HepG2 (cell line): ENCODE data around the gene TIMM17A. TPM values are rescaled to one million over a fixed set of nuclear protein-coding genes. Genes with fewer than 3 reads are reported as not detected.
A peak's percentile ranks its signal among the peaks of the same experiment; 100 is the strongest.

Experiments
- ATM ChIP-seq: fragments of 450-650 bp; IDR thresholded peaks from 2 replicates; pipeline ENCODE4 v1.7.1; 2017; ENCODE audit warnings: mild to moderate bottlenecking, borderline replicate concordance
- BCL6 ChIP-seq: IDR thresholded peaks from 2 replicates; pipeline ENCODE4 v1.6.1; 2016; ENCODE audit warnings: missing genetic modification reagents, missing compliant biosample characterization
- FOXA3 ChIP-seq: IDR thresholded peaks from 2 replicates; pipeline ENCODE4 v1.6.1; 2016; ENCODE audit warnings: missing genetic modification reagents, missing compliant biosample characterization
- HES4 ChIP-seq: sonication (generic); formaldehyde crosslinking; IDR thresholded peaks from 2 replicates; pipeline ENCODE4 v1.9.0; 2021; ENCODE audit warnings: mild to moderate bottlenecking, missing genetic modification reagents, borderline replicate concordance
- NR2F1 ChIP-seq, 2 experiments: fragments of 450-650 bp in 1 of 2; formaldehyde crosslinking in 1 of 2; IDR thresholded peaks; 2 replicates each; pipeline versions ENCODE4 v1.5.0 to v1.6.1; 2016 to 2020; ENCODE audit warnings: mild to moderate bottlenecking in 1 of 2, missing compliant biosample characterization in 1 of 2, missing genetic modification reagents in 1 of 2, moderate library complexity in 1 of 2
- NR3C1 ChIP-seq: sonication (generic); formaldehyde crosslinking; IDR thresholded peaks from 2 replicates; pipeline ENCODE4 v1.4.0; 2020; ENCODE audit warnings: missing genetic modification reagents
- SMAD1 ChIP-seq: sonication (generic); formaldehyde crosslinking; IDR thresholded peaks from 2 replicates; pipeline ENCODE4 v1.4.0; 2020; ENCODE audit warnings: missing genetic modification reagents, low read depth, mild to moderate bottlenecking, borderline replicate concordance
- TAF1 ChIP-seq: sonication (generic); formaldehyde crosslinking; IDR thresholded peaks from 2 replicates; pipeline ENCODE4 v1.4.0; 2020; ENCODE audit warnings: missing genetic modification reagents
- TBX2 ChIP-seq: sonication (generic); formaldehyde crosslinking; IDR thresholded peaks from 2 replicates; pipeline ENCODE4 v1.5.0; 2020; ENCODE audit warnings: missing genetic modification reagents, mild to moderate bottlenecking, borderline replicate concordance
- ZNF33A ChIP-seq: sonication (generic); formaldehyde crosslinking; IDR thresholded peaks from 2 replicates; pipeline ENCODE4 v1.5.1; 2020; ENCODE audit warnings: missing genetic modification reagents, mild to moderate bottlenecking, moderate library complexity, borderline replicate concordance
- ZNF670 ChIP-seq: sonication (generic); formaldehyde crosslinking; IDR thresholded peaks from 2 replicates; pipeline ENCODE4 v1.8.0; 2022; ENCODE audit warnings: mild to moderate bottlenecking, missing genetic modification reagents, borderline replicate concordance
- ZNF703 ChIP-seq: sonication (generic); formaldehyde crosslinking; IDR thresholded peaks from 2 replicates; pipeline ENCODE4 v1.5.1; 2020; ENCODE audit warnings: missing genetic modification reagents, mild to moderate bottlenecking, moderate library complexity, borderline replicate concordance
- polyA plus RNA-seq, 8 experiments: library from polyadenylated mRNA; depleted of rRNA in 3 of 8; stranded (reverse) in 7 of 8; unstranded in 1 of 8; fragments of >200 nt; fragmentation: Illumina TruSeq in 4 of 8; extraction: Trizol in 4 of 8; gene quantifications; 2 replicates each; pipeline versions ENCODE4 v1.2.1 to v1.2.3, GENCODE V29; 2011 to 2016; ENCODE audit warnings: low read depth in 4 of 8, missing spikeins in 1 of 8, mixed read lengths in 1 of 8; ENCODE audit not compliant: insufficient read depth in 1 of 8
- total RNA-seq, 5 experiments: library from RNA; depleted of rRNA; stranded (reverse); fragments of >200 nt; fragmentation: Illumina TruSeq; extraction: Trizol; gene quantifications; 2 replicates each; pipeline ENCODE4 v1.2.3, GENCODE V29; 2016; ENCODE audit warnings: low read depth in 1 of 5
- TF ChIP-seq, protein P1 (sequence below): sonication (generic); formaldehyde crosslinking; IDR thresholded peaks from 2 replicates; pipeline ENCODE4 v1.8.1; 2022; ENCODE audit warnings: low read depth, mild to moderate bottlenecking, missing genetic modification reagents
- TF ChIP-seq, protein P2 (sequence below), 2 experiments: sonication (generic) in 1 of 2; formaldehyde crosslinking in 1 of 2; IDR thresholded peaks; 2 replicates each; pipeline versions ENCODE4 v1.4.0 to v1.6.1; 2016 to 2020; ENCODE audit warnings: borderline replicate concordance in 1 of 2, low read depth in 1 of 2, mild to moderate bottlenecking in 1 of 2, missing genetic modification reagents in 1 of 2
- TF ChIP-seq, protein P3 (sequence below): sonication (generic); formaldehyde crosslinking; IDR thresholded peaks from 2 replicates; pipeline ENCODE4 v1.5.0; 2020; ENCODE audit warnings: mild to moderate bottlenecking, missing genetic modification reagents, borderline replicate concordance

The TIMM17A gene
- total and polyA plus RNA-seq, 2 of the 13 experiments (the other 11 are each of a cell fraction or from before 2014, with no cell fraction given), result 50.8 to 97.8 TPM

DNA sequence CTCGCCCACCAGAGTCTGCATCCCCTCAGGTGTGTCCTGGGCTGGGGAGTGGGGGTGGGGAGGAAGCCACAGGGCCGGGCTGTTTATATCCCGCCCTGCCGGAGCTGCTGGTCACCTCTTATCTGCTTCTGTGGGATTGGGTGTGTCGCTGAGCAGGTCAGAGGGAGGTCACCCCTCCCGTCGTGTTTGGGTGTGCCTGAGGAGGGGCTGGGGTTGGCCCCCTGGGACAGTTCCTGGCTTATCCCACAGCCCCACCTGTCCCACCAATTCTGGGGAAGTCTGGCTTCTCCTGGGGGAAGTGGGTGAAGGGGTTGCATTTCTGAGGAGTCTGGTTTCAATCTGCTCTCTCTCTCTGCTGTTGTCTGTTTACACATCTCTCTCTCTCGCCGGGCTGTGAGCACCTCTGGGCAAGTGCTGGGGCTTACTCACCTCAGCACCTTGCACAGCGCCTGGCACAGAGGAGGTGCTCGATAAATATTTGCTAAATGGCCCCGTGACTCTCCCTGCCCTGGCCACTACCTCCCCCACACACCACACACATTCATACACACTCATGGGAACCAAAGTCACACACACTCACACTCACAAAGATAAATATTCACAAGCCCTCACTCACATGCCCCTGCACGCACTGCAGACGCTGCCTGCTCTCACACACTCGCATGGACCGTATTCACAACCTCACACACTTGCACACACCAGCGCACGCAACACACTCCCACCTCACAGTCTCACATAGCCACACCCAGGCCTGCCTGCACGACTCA lies 63.3 kb downstream of the TIMM17A start (continued):
- TF ChIP-seq, protein P1, sequence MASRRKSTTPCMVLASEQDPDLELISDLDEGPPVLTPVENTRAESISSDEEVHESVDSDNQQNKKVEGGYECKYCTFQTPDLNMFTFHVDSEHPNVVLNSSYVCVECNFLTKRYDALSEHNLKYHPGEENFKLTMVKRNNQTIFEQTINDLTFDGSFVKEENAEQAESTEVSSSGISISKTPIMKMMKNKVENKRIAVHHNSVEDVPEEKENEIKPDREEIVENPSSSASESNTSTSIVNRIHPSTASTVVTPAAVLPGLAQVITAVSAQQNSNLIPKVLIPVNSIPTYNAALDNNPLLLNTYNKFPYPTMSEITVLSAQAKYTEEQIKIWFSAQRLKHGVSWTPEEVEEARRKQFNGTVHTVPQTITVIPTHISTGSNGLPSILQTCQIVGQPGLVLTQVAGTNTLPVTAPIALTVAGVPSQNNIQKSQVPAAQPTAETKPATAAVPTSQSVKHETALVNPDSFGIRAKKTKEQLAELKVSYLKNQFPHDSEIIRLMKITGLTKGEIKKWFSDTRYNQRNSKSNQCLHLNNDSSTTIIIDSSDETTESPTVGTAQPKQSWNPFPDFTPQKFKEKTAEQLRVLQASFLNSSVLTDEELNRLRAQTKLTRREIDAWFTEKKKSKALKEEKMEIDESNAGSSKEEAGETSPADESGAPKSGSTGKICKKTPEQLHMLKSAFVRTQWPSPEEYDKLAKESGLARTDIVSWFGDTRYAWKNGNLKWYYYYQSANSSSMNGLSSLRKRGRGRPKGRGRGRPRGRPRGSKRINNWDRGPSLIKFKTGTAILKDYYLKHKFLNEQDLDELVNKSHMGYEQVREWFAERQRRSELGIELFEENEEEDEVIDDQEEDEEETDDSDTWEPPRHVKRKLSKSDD, result peak; percentile 68; the same call in 1 of the 2 replicates
- TF ChIP-seq HES4 (CRISPR knock-in tag) (no peak), ZNF703 (0 out of 2 replicates have a peak, but pooled peaks have one; percentile 27), SMAD1 (CRISPR knock-in tag) (0 out of 2 replicates have a peak, but pooled peaks have one; percentile 46), ATM (no peak), FOXA3 (CRISPR knock-in tag) (peak; percentile 83), TAF1 (CRISPR knock-in tag) (0 out of 2 replicates have a peak, but pooled peaks have one; percentile 26), NR3C1 (CRISPR knock-in tag) (no peak), TBX2 (CRISPR knock-in tag) (peak; percentile 89), ZNF670 (CRISPR knock-in tag) (peak; percentile 53; the same call in 1 of the 2 replicates), NR2F1 (CRISPR knock-in tag; IDR thresholded peaks at IDR 0.05) (peak; percentile 45 to 60; a peak in 1 of 4 replicates), BCL6 (CRISPR knock-in tag) (0 out of 2 replicates have a peak, but pooled peaks have one; percentile 36), ZNF33A (0 out of 2 replicates have a peak, but pooled peaks have one; percentile 31)
- TF ChIP-seq, protein P2, sequence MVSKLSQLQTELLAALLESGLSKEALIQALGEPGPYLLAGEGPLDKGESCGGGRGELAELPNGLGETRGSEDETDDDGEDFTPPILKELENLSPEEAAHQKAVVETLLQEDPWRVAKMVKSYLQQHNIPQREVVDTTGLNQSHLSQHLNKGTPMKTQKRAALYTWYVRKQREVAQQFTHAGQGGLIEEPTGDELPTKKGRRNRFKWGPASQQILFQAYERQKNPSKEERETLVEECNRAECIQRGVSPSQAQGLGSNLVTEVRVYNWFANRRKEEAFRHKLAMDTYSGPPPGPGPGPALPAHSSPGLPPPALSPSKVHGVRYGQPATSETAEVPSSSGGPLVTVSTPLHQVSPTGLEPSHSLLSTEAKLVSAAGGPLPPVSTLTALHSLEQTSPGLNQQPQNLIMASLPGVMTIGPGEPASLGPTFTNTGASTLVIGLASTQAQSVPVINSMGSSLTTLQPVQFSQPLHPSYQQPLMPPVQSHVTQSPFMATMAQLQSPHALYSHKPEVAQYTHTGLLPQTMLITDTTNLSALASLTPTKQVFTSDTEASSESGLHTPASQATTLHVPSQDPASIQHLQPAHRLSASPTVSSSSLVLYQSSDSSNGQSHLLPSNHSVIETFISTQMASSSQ (IDR thresholded peaks at IDR 0.05; ENCODE audit: low read depth), result peak; percentile 43; the same call in 1 of the 2 replicates
- TF ChIP-seq, protein P2 (CRISPR knock-in tag; IDR thresholded peaks at IDR 0.05; ENCODE audit: borderline replicate concordance), result peak; percentile 14; the same call in 1 of the 2 replicates
- TF ChIP-seq, protein P3, sequence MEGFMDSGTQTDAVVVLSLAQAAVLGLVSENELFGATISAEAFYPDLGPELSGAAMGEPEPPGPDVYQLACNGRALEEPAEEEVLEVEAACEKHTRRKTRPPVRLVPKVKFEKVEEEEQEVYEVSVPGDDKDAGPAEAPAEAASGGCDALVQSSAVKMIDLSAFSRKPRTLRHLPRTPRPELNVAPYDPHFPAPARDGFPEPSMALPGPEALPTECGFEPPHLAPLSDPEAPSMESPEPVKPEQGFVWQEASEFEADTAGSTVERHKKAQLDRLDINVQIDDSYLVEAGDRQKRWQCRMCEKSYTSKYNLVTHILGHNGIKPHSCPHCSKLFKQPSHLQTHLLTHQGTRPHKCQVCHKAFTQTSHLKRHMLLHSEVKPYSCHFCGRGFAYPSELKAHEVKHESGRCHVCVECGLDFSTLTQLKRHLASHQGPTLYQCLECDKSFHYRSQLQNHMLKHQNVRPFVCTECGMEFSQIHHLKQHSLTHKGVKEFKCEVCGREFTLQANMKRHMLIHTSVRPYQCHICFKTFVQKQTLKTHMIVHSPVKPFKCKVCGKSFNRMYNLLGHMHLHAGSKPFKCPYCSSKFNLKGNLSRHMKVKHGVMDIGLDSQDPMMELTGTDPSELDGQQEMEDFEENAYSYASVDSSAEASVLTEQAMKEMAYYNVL (CRISPR knock-in tag), result peak; percentile 72; the same call in 1 of the 2 replicates
